T-helper 2 cell (primary cell): ENCODE results near the gene ENTR1.
"Not testable (repeated sequence)": the region's sequence is repeated elsewhere in the genome, so short reads cannot be mapped to it uniquely, and the experiment has no call there.

Source experiments
- DNase-seq, 5 experiments: peaks; one replicate each; pipeline versions ENCODE4 v3.0.0 to v3.0.0-alpha.2; 2012 to 2022

The ENTR1 gene

DNA sequence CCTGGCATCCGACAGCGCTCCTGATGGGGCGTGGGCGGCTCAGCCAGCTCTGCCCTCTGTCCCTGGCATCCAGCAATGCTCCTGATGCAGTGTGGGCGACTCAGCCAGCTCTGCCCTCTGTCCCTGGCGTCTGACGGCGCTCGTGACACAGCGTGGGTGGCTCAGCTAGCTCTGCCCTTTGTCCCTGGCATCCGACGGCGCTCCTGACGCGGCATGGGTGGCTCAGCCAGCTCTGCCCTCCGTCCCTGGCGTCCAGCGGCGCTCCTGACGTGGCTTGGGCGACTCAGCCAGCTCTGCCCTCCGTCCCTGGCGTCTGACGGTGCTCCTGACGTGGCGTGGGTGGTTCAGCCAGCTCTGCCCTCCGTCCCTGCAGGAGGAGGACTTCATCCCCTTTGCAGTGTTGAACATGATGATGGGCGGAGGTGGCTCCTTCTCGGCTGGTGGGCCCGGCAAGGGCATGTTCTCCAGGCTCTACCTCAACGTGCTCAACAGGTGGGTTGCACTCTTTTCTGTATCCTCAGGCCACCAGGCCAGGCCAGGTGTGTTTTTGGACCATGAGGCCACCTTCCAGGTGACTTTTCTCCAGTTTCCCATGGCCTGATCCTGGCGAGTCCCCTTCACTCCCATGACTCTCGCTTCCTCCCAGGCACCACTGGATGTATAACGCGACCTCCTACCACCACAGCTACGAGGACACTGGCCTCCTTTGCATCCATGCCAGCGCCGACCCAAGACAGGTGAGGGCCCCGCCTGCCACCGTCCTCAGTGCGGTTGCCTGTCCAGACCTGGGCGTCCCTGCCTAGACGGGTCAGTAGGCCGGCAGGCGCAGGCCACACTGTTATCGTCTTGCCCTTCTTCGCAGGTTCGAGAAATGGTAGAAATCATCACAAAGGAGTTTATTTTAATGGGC is 8.0 kb upstream of the ENTR1 start:
- DNase-seq = no peak

DNA sequence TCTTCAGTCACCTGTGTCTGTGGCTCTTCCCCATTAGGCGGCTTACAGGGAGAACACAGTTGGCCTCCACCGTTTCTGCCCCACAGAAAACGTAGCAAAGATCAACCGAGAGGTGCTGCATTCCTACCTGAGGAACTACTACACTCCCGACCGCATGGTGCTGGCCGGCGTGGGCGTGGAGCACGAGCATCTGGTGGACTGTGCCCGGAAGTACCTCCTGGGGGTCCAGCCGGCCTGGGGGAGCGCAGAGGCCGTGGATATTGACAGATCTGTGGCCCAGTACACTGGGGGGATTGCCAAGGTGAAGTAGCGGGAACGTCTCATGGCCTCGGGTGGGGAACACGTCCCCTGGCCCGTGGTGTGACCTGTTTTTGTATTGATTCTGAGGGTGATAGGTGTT is 6.5 kb upstream of the ENTR1 start:
- no peak for DNase-seq

DNA sequence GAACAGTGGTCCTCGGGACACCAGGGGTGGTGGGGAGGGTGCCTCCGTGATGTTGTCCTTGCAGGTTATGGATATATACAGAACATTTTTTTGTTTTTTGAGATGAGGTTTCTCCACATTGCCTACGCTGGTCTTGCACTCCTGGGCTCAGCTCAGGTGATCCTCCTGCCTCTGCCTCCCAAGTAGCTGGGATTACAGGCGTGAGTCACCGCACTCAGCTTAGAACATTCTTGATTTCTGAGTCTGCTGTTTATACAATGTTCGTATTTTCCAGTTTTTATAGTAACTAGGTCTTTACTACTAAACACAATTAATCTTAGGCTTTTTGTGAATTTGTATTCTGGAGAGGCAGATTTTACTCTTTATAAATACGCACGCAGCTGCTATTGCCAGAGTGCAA is 6.0 kb upstream of the ENTR1 start:
- no peak for DNase-seq

DNA sequence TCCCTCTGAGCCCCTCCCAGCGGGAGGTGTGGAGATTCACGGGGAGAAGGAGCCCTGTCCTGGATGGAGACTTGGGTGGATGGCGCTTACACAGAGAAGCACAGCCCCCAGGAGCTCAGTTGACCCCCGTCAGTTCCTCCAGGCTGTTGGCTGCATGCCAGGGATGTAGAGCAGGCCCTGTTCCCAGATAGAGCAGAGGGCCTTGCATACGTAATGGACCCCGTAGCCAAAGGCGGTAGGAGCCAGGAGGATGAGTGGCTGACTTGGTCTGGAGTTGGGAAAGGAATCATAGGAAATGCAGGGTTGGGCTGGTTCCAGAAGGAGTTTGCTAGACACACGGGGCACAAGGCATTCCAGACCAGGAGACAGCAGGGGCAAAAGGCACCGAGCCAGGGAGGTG is 2.5 kb upstream of the ENTR1 start:
- DNase-seq = no peak

DNA sequence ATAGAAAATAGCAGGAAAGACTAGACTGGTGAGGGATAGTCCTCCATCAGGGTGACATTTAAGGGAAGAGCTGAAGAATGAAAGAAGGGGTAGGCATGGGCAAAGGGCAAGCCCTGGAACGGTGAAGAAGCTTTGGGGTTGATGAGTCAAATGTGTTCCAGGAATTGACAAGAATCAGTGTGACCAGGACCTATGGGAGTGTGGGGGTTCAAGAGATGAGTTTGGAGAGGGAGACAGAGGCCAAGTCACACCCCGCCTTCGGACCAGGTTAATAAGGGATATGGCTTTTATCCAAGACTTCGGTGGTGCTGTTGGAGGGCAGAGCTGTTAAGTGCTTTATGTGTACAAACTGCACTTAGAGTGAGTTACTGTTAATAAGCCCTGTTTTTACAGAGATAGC is 964 bp upstream of the ENTR1 start:
- DNase-seq = no peak

DNA sequence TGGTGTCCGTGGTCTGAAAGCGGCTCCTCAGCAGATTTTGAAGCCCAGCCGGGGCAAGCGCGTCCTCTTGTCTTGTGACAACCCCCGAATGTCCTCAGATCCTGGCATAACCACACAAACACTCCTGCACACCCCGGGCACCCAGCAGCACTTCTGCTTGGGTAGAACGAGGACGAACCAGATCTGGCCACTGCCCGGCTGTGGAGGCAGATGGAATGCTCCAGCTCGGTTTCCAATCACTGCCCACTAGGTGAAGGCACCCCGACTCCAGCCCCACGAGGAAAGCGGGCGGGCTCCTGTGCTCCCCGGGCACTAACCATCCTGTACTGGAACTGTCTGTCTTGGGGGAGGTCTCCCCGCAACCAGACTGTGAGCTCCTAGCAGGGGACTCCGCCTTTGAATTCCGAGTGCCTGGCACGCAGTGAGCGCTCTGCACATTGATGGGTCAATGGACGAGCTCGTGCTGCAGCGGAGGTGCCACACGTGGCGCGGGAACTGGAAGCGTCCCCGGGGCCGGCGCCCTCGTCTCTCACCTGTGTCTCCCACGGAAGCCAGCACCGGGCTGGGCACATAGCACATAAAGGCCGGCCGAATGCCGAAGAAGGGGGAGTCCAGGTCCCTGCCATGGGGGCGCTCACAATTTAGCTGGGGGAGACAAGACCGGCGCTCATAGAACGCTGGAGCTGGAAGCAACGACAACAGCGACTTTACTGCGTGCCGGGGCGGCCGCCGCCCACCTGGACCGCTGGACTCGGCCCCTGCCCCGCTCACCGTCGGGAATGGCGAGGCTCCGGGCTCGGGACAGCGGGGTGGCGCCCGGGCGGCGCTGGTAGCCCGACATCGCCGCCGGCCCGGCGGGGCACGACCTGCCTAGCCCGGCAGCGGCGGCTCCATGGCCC is 608 bp downstream of the ENTR1 start:
- DNase-seq = peak in 2 of 5 experiments; percentile 32 to 64

DNA sequence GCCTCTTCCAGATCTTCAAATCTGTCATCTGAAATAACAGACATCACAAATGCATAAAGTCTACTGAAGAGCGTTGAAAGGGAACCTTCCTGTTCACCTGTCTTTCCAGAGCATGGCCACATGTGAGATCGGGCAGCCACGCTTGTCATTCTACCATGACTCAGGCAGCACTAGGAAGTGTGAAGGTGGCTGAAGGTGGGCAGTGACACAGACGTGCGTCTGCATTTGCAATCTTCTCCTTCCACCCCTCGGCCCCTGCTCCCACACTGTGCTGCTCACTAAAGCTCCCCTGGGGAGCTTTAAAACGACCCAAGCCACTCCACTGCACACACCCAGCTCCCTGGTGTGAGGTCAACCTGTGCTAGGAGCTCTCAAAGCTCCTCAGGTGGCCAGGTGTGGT is 2.5 kb downstream of the ENTR1 start:
- no peak for DNase-seq

DNA sequence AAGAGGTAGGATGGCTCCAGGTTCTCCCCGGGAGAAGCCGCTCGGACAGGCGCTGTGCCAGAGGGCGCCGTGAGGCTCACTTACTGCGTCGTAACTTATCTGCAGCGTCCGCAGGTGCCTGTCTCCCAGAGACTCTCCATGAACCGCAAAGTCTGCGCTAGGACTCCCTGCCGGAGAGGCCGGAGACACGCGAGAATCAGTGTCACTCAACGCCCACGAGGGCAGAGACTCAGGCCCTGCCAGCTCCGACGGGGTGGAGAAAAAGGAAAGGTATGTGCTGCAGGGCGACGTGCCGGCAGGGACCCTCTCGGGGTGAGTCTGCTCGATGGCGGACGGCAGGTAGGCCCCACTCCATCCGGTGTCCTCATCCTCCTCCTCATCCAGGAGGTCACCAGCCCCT is 3.4 kb downstream of the ENTR1 start:
- not testable (repeated sequence) for DNase-seq

DNA sequence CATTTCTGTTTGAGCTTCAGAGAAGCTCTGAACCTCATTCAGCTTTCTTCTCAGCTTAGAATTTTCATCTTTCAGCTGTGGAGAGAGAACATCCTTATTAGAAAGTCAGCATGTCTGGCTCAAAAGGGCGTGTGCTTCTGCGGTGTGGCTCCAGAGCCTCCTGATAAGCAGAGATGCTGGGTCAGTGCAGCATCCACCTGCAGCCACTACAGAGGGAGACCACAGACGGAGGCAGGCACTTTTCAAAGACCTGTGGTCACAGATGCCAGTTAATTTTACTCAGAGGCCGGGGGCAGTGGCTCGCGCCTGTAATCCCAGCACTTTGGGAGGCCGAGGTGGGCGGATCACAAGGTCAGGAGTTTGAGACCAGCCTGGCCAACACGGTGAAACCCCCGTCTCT is 4.5 kb downstream of the ENTR1 start:
- not testable (repeated sequence) for DNase-seq

DNA sequence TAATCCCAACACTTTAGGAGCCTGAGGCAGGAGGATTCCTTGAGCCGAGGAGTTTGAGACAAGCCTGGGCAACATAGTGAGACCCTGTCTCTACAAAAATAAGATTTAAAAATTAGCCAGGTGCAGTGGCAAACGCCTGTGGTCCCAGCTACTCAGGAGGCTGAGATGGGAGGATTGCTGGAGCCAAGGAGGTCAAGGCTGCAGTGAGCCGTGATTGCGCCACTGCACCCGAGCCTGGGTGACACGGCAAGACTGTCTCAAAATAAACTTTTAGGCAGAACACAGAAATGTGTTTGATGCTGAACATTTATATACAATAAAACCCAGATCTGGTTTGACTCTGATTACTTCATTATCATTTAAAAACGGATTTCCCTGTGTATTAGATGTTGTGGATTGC is 4.9 kb downstream of the ENTR1 start:
- no peak for DNase-seq

DNA sequence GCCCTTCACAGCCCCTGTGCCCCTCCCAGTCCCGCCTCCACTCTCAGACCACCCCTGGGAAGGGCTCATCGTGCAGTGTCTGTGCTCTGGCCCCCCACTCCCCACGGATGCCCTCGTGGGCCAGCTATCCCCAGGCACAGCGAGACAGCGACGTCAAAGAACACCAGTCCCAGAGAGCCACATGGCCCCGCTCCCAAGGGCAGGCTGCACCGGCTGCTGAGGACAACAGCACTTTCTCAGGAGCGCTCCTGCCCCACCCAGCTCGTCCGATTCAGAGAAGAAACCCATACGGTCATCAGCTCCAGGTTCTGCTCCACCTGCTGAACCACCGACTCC is 5.6 kb downstream of the ENTR1 start:
- DNase-seq = no peak

DNA sequence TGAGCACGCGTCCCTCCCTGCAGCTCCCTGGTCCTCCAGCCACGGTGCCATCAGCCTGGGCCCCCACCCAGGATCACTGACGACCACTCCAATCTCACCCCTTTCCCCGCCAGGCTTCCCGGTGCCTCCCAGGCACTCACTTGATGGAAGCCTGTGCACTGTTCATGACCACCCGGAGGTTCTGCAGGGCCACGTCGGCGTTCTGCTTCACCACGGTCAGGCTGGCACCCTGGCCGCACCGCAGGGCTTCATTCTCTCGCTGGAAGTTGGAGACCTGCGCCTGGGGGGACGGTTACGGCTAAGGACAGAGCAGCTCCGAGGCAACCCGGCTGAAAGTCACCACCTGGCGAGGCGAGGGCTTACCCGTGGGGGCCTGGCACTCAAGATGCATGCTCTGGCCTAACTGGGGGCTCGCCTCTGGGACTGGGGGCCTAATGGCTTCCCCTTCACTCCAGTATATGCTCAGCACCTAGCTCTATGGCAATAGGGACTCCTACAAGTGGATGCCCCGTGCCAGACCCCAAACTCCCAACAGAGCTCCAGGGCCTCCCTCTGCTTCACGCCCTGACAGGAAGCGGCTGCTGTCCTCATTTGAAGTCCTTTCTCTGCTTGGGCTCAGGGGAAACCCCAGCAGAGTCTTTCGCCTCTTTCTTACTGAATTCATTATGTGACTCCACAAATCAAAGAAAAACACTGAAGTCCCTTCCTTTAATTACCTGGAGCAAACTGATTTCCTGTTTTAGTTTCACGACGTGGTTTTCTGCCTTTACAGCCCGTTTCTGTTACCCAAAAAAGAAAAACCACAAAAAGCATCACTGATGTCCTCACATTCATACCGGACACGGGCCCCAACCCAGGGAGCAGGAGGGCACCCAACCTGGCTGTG is 6.3 kb downstream of the ENTR1 start:
- DNase-seq = peak in 4 of 5 experiments; percentile 24 to 74 (median 30)

DNA sequence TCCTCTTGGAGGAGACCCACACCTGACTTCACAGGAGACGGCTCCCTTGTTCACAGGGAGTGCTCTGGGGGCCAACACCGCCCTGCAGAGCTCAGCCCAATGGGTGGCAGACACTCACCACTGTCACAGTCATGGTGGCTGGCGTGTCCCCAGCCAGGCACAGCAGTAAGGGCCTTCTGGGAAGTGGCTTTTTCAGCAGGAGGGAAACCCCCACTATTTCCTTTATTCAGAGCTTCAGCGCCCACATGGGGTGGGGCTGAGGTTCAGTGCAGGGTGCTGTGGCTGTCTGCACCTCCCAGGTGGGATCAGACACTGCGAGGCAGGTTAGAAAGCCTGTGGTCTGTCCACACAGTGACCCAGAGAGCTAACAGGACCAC is 6.9 kb downstream of the ENTR1 start:
- peak; percentile 39 to 93 (median 64) for DNase-seq

DNA sequence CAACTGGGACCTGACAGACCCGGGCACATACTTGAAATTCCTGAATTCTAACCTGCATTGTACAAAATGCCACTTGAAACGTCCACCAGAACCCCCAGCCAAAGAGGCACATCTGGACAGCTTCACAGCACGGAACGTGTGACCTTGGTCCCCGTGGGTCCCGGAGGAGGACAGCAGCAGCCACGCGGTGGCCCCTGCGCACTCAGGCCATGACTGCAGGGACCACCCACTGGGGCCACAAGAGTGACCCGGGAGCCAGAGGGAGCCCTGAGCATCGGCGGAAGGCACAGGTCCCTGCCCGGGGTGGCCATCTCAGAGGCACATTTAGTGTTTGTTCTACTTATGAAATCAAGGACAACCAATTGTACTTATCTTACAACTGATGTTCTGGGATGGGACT is 8.3 kb downstream of the ENTR1 start:
- no peak for DNase-seq

DNA sequence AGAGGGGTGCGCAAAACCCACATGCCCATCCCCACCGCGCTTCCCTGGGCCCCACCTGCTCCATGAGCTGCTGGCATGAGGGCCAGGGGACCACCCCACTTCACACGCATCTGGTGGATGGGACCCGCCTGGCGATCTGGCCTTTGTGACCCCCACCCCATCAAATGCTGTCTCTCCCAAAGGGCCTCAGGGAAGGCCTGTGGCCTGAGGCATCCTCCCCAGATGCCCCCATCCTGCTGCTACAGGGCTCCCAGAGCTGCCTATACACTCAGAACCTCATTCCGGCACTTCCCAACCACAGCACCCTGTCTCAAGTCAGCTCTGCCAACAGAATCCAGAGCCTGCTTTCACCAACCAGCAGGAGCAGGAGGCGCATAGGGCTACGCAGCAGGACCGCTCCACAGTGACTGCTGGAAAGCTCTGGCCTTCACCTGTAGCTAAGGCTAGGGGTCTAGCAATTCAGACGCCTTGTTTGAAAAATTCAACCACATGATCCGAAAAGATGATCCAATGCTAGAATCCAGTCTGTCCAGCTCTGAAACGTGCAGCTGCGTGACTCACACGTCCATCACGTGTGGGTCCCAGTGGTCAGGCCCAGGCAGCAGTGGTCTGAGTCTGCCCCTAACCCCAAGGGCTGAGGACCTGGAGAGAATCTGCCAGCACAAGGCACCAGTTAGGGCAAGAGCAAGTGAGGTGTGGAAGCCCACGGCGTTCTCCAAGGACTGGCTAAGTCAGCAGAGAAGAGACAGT is 9.1 kb downstream of the ENTR1 start:
- no peak for DNase-seq

DNA sequence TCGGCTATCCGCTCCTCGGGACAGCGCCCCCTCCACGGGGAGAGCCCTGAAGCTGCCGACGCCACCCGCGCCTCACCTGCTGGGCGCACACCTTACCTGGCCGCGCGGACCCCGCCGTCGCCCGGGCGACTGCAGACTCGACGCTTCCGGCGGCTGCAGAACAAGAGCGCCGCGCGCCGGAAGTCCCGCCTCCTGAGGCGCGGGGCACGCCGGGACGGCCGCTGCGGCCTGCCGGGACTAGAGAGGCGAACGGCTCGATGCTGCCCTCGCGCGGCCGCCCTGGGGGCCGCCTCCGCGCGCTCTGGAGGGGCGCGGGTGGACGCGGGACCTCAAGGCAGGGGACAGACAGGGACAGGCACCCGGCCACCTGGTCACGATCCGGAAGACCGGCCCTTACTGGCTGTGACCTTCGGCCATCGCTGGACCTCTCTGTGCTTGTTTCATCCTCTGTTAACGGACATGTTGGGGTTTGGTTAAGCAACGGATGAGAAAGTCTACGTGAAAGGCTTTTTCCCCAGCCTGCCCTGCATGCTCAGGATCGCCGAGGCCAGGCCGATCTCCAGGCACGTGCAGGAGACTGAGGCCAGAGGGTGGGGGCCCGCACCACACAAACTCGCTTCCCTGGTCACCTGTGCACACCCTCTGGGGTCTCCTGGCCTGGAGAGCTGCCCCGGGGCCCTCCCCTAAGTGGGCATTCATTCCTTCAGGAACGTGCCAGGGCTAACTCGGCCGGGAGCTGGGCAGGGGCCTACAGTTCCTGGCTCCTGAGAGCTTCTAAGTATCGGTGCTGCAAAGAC is 10.2 kb downstream of the ENTR1 start, which contains the start of gene SNAPC4:
SNAPC4 (minus strand) TSS at position 133 of the 797 bp plus-strand sequence. CDS start 1,742 bp downstream, outside the sequence.
- peak; percentile 74 to 92 (median 80) for DNase-seq

DNA sequence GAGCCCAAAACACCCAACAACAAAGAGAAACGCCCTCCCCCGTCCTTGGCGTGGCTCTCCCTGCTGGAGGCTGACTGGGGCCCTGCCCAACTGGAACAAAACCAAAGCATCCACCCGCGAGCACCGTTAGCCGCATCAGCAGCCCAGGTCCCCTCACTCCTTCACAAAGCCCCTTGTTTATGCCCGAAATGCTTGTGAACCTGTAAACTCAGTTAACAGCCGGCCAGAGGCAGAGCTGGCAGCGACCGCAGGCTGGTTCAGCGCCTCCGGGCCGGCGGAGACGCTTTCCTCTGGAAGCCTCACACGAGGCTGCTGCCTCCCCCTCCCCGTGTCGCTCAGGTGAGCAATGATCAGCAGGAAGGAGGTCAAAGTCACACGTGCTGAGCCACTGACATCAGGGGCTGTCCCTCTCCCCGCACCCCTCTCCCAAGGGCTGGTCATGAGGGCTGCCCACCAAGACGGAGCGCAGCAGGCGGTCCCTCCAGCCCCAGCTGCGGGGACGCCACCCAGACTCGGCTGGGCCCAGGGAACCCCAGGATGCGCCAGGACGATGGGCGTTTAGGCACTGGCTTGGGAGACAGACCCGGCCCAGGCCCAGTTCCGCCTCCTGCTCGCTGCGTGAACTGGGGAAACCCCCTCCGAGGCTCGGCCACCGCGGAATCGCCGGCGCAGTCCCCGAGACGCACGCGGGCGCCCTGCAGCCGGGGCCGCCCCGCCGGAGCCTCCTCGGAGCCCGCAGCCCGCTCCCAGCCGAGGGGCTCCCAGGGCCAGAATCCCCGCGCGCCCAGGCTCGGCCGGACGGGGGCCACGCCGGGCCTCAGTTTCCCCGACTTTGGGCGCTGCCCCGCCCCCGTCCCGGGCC is 11.0 kb downstream of the ENTR1 start:
- peak in 3 of 5 experiments; percentile 23 to 38 (median 26) for DNase-seq

DNA sequence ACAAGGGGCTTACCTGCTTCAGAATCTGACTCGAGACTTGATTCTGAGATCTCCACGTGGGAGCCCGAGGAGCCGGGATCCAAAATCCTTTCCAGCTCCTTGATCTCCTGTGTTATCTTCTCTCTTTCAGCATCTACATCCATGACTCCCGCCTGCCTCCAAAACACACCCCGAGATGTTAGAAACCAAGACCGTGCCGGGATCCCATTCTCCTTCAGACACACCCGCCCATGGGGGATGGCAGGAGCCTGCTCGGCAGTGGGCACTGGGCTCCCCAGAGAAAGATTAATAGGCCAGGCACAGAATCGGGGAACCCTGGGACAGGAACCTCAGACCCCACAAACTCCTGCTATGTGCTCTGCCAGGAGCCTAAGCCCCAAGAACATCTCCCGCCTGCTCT is 12.1 kb downstream of the ENTR1 start:
- DNase-seq = no peak

DNA sequence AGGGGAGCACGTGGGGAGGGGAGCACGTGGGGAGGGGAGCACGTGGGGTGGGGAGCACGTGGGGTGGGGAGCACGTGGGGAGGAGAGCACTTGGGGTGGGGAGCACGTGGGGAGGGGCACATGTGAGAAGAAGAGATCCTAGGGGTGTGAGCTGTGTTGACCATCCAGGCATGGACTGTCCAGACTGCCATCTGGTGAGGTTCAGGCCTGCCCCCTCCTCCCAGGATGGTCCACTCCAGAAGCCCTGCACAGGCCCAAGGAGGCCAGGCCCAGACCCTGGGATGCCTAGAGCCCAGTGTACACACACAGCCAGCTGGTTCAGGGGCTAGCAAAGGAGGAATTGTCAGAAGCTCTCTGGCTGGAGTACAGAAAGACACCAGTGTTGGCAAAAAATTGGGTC is 12.8 kb downstream of the ENTR1 start:
- DNase-seq = no peak

DNA sequence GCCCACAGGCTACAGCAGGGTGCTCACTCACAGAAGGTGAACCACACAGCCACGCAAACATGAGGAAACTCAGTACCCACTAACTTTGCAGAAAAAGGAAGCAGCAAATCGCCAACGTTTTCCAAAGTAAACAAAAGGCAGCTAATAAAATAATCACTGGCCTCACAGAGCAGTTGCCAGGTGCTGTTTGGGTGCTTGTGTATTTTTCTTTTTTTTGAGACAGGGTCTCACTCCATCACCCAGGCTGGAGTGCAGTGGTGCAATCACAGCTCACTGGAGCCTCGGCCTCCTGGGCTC is 14.2 kb downstream of the ENTR1 start:
- DNase-seq = no peak
